Measurements from ENCODE around the gene ARPP21. TPM values are rescaled to one million over a fixed set of nuclear protein-coding genes. Genes with fewer than 3 reads are reported as not detected.
"Not testable (repeated sequence)": the region's sequence is repeated elsewhere in the genome, so short reads cannot be mapped to it uniquely, and the experiment has no call there.

The ARPP21 gene
- total RNA-seq, 1 donor from 2014 or later = not detected

- Histone ChIP-seq H3K27me3 (no peaks in the 10 kb centered on the region), H3K27ac (no peak overlapping the region), H3K4me1 (no peaks in the 10 kb centered on the region), H3K36me3 (no peaks in the 10 kb centered on the region), H3K9me3 (no peaks in the 10 kb centered on the region), H3K4me3 (no peak overlapping the region)
- TF ChIP-seq CTCF (IDR thresholded peaks at IDR 0.05) = no peak
- intact Hi-C loops (cut with DNase I) = no loop called here
- DNase-seq (ENCODE audit: low spot score in 2 of 2) = no peak
Observed at GRCh38 chr3:35789042-35789831, 149.9 kb downstream of the ARPP21 start.

GRCh38 chr3:35790764-35791163 is 151.4 kb downstream of the ARPP21 start:
- no peak for TF ChIP-seq CTCF (IDR thresholded peaks at IDR 0.05)
- Histone ChIP-seq H3K36me3 (no peaks in the 10 kb centered on the region), H3K27me3 (no peaks in the 10 kb centered on the region), H3K4me3 (no peak overlapping the region), H3K4me1 (no peaks in the 10 kb centered on the region), H3K9me3 (no peaks in the 10 kb centered on the region), H3K27ac (no peak overlapping the region)
- DNase-seq (ENCODE audit: low spot score in 2 of 2) = no peak
- intact Hi-C loops (cut with DNase I) = no loop called here

- Histone ChIP-seq H3K27me3 (no peaks in the 10 kb centered on the region), H3K36me3 (no peaks in the 10 kb centered on the region), H3K9me3 (no peaks in the 10 kb centered on the region), H3K4me1 (no peaks in the 10 kb centered on the region), H3K4me3 (no peak overlapping the region), H3K27ac (no peak overlapping the region)
- no peak for TF ChIP-seq CTCF (IDR thresholded peaks at IDR 0.05)
- intact Hi-C loops (cut with DNase I) = no loop called here
- no peak for DNase-seq (ENCODE audit: low spot score in 2 of 2)
Observed at GRCh38 chr3:35793667-35794066, 154.3 kb downstream of the ARPP21 start.

GRCh38 chr3:35800960-35801459 is 161.7 kb downstream of the ARPP21 start:
- no peaks in the 10 kb centered on the region for H3K9me3 ChIP-seq
- no peak for DNase-seq (ENCODE audit: low spot score in 2 of 2)
- H3K4me3 ChIP-seq = no peak overlapping the region
- no peak for TF ChIP-seq CTCF (IDR thresholded peaks at IDR 0.05)
- H3K4me1 ChIP-seq = no peaks in the 10 kb centered on the region
- H3K36me3 ChIP-seq = no peaks in the 10 kb centered on the region
- no peak overlapping the region for H3K27ac ChIP-seq
- H3K27me3 ChIP-seq = no peaks in the 10 kb centered on the region
- intact Hi-C loops (cut with DNase I) = no loop called here

- no peak for TF ChIP-seq CTCF (IDR thresholded peaks at IDR 0.05)
- DNase-seq (ENCODE audit: low spot score in 2 of 2) = no peak
- H3K27me3 ChIP-seq = no peaks in the 10 kb centered on the region
- no peak overlapping the region for H3K27ac ChIP-seq
- H3K36me3 ChIP-seq = no peaks in the 10 kb centered on the region
- H3K4me3 ChIP-seq = no peak overlapping the region
- intact Hi-C loops (cut with DNase I) = no loop called here
- no peaks in the 10 kb centered on the region for H3K9me3 ChIP-seq
- H3K4me1 ChIP-seq = no peaks in the 10 kb centered on the region
Observed at GRCh38 chr3:35814531-35814930, 175.2 kb downstream of the ARPP21 start.

- H3K4me1 ChIP-seq; H3K36me3 ChIP-seq; H3K27ac ChIP-seq; H3K9me3 ChIP-seq; DNase-seq (ENCODE audit: low spot score in 2 of 2); intact Hi-C loops (cut with DNase I); H3K4me3 ChIP-seq; H3K27me3 ChIP-seq: not testable (repeated sequence)
Observed at GRCh38 chr3:35815796-35816195, 176.5 kb downstream of the ARPP21 start.
